ENCODE measurements around the gene POLR3C.

DNA sequence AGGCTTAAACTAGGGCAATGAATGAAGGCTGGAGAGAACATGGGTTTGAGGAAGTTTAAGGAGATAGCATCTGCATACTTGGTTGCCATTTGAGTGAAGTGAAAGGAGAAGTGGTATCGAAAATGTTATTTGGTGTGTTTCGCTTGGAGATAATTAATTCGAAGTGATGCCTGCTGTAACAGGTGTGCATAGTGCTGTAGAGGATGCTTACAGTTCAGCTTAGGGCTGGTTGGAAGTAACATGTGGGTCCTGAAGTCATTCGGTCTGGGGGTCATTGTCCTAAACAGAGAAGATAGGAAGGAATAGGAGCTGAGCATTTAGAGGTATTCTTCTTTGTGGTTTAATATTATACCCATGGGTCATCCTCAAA is 21.1 kb downstream of the POLR3C start:
- TF ChIP-seq, protein P1, sequence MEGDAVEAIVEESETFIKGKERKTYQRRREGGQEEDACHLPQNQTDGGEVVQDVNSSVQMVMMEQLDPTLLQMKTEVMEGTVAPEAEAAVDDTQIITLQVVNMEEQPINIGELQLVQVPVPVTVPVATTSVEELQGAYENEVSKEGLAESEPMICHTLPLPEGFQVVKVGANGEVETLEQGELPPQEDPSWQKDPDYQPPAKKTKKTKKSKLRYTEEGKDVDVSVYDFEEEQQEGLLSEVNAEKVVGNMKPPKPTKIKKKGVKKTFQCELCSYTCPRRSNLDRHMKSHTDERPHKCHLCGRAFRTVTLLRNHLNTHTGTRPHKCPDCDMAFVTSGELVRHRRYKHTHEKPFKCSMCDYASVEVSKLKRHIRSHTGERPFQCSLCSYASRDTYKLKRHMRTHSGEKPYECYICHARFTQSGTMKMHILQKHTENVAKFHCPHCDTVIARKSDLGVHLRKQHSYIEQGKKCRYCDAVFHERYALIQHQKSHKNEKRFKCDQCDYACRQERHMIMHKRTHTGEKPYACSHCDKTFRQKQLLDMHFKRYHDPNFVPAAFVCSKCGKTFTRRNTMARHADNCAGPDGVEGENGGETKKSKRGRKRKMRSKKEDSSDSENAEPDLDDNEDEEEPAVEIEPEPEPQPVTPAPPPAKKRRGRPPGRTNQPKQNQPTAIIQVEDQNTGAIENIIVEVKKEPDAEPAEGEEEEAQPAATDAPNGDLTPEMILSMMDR (IDR thresholded peaks at IDR 0.05): no peak
- no peak for TF ChIP-seq ZFX (IDR thresholded peaks at IDR 0.05; ENCODE audit: borderline replicate concordance)
